ENCODE results near the gene TSEN15.
"Not testable (repeated sequence)": the region's sequence is repeated elsewhere in the genome, so short reads cannot be mapped to it uniquely, and the experiment has no call there.

Gene TSEN15

DNA sequence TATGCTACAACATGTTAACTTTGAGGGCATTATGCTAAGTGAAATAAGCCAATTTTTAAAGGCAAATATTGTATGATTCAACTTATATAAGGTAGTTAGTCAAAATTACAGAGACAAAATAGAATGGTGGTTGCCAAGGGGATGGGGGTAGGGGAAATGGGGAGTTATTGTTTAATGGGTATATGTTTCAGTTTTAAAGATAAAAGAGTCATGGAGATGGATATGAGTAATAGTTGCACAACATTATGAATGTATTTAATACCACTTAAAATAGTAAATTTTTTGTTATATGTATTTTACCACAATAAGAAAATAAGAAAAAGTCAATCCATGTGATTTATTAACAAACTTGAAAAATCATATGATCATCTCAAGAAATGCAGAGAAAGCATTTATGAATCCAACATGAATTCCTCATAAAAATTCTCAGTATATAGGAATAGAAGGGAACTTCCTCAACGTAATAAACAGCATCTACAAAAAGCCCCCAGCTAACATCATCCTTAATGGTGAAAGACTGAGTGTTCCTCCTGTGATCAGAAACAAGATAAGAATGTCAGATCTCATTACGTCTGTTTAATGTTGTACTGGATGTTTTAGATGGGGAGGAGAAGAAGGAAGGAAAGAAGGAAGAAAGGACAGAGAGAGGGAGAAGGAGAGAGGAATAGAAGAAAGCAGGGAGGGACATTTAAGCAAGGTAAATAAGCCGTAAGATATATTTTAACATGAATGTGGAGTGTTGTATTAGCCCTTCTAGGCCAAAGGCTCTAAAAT lies 6.7 kb upstream of the TSEN15 start:
- TF ChIP-seq, protein P1, sequence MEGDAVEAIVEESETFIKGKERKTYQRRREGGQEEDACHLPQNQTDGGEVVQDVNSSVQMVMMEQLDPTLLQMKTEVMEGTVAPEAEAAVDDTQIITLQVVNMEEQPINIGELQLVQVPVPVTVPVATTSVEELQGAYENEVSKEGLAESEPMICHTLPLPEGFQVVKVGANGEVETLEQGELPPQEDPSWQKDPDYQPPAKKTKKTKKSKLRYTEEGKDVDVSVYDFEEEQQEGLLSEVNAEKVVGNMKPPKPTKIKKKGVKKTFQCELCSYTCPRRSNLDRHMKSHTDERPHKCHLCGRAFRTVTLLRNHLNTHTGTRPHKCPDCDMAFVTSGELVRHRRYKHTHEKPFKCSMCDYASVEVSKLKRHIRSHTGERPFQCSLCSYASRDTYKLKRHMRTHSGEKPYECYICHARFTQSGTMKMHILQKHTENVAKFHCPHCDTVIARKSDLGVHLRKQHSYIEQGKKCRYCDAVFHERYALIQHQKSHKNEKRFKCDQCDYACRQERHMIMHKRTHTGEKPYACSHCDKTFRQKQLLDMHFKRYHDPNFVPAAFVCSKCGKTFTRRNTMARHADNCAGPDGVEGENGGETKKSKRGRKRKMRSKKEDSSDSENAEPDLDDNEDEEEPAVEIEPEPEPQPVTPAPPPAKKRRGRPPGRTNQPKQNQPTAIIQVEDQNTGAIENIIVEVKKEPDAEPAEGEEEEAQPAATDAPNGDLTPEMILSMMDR (conservative IDR thresholded peaks at IDR 0.05; ENCODE audit: low read length): no peak
- H3K4me3 ChIP-seq (ENCODE audit: low read length): no peak overlapping the region
- DNase-seq (ENCODE audit: low read depth): no peak

DNA sequence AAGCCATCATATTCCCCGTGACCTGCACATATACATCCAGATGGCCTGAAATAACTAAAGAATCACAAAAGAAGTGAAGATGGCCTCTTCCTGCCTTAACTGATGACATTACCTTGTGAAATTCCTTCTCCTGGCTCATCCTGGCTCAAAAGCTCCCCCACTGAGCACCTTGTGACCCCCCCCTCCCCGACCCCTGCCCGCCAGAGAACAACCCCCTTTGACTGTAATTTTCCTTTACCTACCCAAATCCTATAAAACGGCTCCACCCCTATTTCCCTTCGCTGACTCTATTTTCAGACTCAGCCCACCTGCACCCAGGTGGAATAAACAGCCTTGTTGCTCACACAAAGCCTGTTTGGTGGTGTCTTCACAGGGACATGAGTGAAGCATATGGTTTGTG lies 4.0 kb upstream of the TSEN15 start:
- DNase-seq (ENCODE audit: low read depth); H3K4me3 ChIP-seq (ENCODE audit: low read length): not testable (repeated sequence)

- no peak for DNase-seq (ENCODE audit: low read depth)
- TF ChIP-seq, protein P1 (conservative IDR thresholded peaks at IDR 0.05; ENCODE audit: low read length): no peak
- no peak overlapping the region for H3K4me3 ChIP-seq (ENCODE audit: low read length)
These were observed 2.8 kb upstream of the TSEN15 start for GRCh38 chr1:184048561-184049240.

- H3K4me3 ChIP-seq (ENCODE audit: low read length): no peak overlapping the region
- DNase-seq (ENCODE audit: low read depth): no peak
- TF ChIP-seq, protein P1 (conservative IDR thresholded peaks at IDR 0.05; ENCODE audit: low read length): no peak
These were observed 2.2 kb upstream of the TSEN15 start for GRCh38 chr1:184049291-184049690.

DNA sequence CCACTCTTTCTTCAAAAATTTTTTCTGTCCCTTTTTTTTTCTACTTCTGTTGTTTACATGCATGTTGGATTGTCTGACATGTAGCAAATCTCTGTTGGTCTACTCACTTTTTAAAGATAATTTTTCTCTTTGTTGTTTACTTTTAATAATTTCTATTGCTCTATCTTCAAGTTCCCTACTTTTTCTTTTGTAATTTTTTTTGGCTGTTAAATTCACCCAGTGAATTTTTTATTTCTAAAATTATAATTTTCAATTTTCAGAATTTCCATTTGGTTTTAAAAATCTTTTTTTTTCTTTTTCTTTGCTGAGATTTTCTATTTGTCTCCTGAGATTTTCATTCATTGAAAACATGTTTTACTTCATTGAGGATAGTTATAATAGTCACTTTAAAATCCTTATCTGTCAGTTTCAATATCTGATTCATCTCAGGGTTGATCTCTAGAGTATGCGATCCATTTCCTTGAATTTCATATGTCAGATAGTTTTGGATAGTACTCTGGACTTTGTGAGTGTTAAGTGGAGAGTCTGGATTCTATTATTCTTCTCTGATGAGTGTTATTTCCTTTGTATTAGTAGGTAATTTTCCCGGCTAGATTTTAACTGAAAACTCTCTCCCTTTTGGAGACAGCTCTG lies 1.6 kb upstream of the TSEN15 start:
- no peak for DNase-seq (ENCODE audit: low read depth)
- TF ChIP-seq, protein P1 (conservative IDR thresholded peaks at IDR 0.05; ENCODE audit: low read length): no peak
- H3K4me3 ChIP-seq (ENCODE audit: low read length): no peak overlapping the region

GRCh38 chr1:184050636-184051035 lies 894 bp upstream of the TSEN15 start:
- H3K4me3 ChIP-seq (ENCODE audit: low read length): peak overlapping the region; percentile 83
- DNase-seq (ENCODE audit: low read depth): peak; percentile 70
- TF ChIP-seq, protein P1 (conservative IDR thresholded peaks at IDR 0.05; ENCODE audit: low read length): no peak

DNA sequence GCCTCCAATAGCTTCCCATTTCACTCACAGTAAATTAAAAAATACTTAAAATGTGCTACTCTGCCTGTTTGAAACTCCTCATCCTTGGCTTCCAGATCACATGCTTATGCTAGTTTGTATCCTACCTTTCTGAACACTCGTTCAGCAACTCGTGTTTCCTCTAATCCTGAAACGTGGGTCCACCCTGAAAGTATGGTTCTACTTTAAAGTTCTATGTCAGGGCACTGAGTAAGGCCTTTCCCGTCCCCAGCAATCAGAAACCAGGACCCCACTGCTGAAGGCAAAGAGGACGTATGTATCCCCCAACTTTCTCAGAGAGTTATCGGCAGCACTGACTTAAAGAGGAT lies 419 bp upstream of the TSEN15 start:
- H3K4me3 ChIP-seq (ENCODE audit: low read length): peak overlapping the region; percentile 83
- TF ChIP-seq, protein P1 (conservative IDR thresholded peaks at IDR 0.05; ENCODE audit: low read length): no peak
- DNase-seq (ENCODE audit: low read depth): peak; percentile 36
